ENCODE results near the gene CDH4.

The CDH4 gene

GRCh38 chr20:61780066-61780465 lies 528.0 kb downstream of the CDH4 start:
- no peak for DNase-seq

GRCh38 chr20:61784801-61785566 lies 532.9 kb downstream of the CDH4 start:
- no peak for DNase-seq

- DNase-seq = no peak
Observed at GRCh38 chr20:61785567-61785816, 533.4 kb downstream of the CDH4 start.

- no peak for DNase-seq
Observed at GRCh38 chr20:61786230-61786629, 534.2 kb downstream of the CDH4 start.

GRCh38 chr20:61788343-61788742 lies 536.3 kb downstream of the CDH4 start:
- DNase-seq = no peak

GRCh38 chr20:61789329-61789728 lies 537.3 kb downstream of the CDH4 start:
- DNase-seq = no peak

- no peak for DNase-seq
Observed at GRCh38 chr20:61790116-61790827, 538.2 kb downstream of the CDH4 start.

GRCh38 chr20:61791995-61792394 lies 539.9 kb downstream of the CDH4 start:
- DNase-seq = no peak

GRCh38 chr20:61795669-61796630 lies 543.9 kb downstream of the CDH4 start:
- no peak for DNase-seq

GRCh38 chr20:61796738-61797137 lies 544.7 kb downstream of the CDH4 start:
- DNase-seq = no peak

GRCh38 chr20:61797200-61797599 lies 545.1 kb downstream of the CDH4 start:
- no peak for DNase-seq

- DNase-seq = no peak
Observed at GRCh38 chr20:61797971-61798411, 545.9 kb downstream of the CDH4 start.

GRCh38 chr20:61798632-61799031 lies 546.6 kb downstream of the CDH4 start:
- DNase-seq = no peak

- no peak for DNase-seq
Observed at GRCh38 chr20:61799394-61799923, 547.4 kb downstream of the CDH4 start.

- DNase-seq = no peak
Observed at GRCh38 chr20:61799928-61800327, 547.9 kb downstream of the CDH4 start.

GRCh38 chr20:61800359-61801064 lies 548.5 kb downstream of the CDH4 start:
- no peak for DNase-seq

GRCh38 chr20:61801065-61801360 lies 549.0 kb downstream of the CDH4 start:
- DNase-seq = no peak

- DNase-seq = no peak
Observed at GRCh38 chr20:61801428-61801827, 549.4 kb downstream of the CDH4 start.

GRCh38 chr20:61801857-61802442 lies 549.9 kb downstream of the CDH4 start:
- no peak for DNase-seq

GRCh38 chr20:61802721-61803311 lies 550.8 kb downstream of the CDH4 start:
- no peak for DNase-seq

GRCh38 chr20:61803416-61803914 lies 551.4 kb downstream of the CDH4 start:
- no peak for DNase-seq
